Liver (tissue), 9 donors: ENCODE data around the gene HSF4. TPM values are rescaled to one million over a fixed set of nuclear protein-coding genes. Genes with fewer than 3 reads are reported as not detected.

Source experiments
- DNase-seq: peaks from one replicate; pipeline ENCODE4 v3.0.0-alpha.2; 2017; ENCODE audit warnings: low spot score
- H3K27ac ChIP-seq, 2 donors: one replicate each; pipeline ENCODE4 v1.7.0; 2013; ENCODE audit warnings: inconsistent platforms in 2 of 2, low read length in 2 of 2, control low read depth in 1 of 2, low read depth in 1 of 2, mild to moderate bottlenecking in 1 of 2
- H3K27me3 ChIP-seq, 4 donors: one replicate each; pipeline versions ENCODE4 v1.6.1 to v1.7.0; 2013; ENCODE audit warnings: low read length in 3 of 4, inconsistent platforms in 1 of 4, mild to moderate bottlenecking in 1 of 4, moderate library complexity in 1 of 4; ENCODE audit not compliant: control insufficient read depth in 4 of 4, insufficient read depth in 4 of 4
- H3K36me3 ChIP-seq, 4 donors: one replicate each; pipeline versions ENCODE4 v1.6.1 to v1.7.0; 2013; ENCODE audit warnings: low read length in 3 of 4, mild to moderate bottlenecking in 3 of 4, low read depth in 1 of 4, moderate library complexity in 1 of 4; ENCODE audit not compliant: control insufficient read depth in 4 of 4, insufficient read depth in 3 of 4
- H3K4me1 ChIP-seq, 4 donors: one replicate each; pipeline versions ENCODE4 v1.6.1 to v1.7.0; 2013; ENCODE audit warnings: low read length in 3 of 4, mild to moderate bottlenecking in 3 of 4, moderate library complexity in 1 of 4; ENCODE audit not compliant: control insufficient read depth in 4 of 4, insufficient read depth in 4 of 4
- H3K4me3 ChIP-seq, 3 donors: one replicate each; pipeline versions ENCODE4 v1.6.1 to v1.7.0; 2013; ENCODE audit warnings: low read length in 3 of 3, control low read depth in 1 of 3, low read depth in 1 of 3, mild to moderate bottlenecking in 1 of 3
- H3K9ac ChIP-seq, 2 donors: one replicate each; pipeline ENCODE4 v1.7.0; 2013; ENCODE audit warnings: low read length in 2 of 2, mild to moderate bottlenecking in 2 of 2, moderate library complexity in 2 of 2, control low read depth in 1 of 2, low read depth in 1 of 2
- H3K9me3 ChIP-seq, 4 donors: one replicate each; pipeline versions ENCODE4 v1.6.1 to v1.7.0; 2013; ENCODE audit warnings: low read length in 3 of 4; ENCODE audit not compliant: control insufficient read depth in 4 of 4
- CTCF ChIP-seq: fragments of 150-350 bp; IDR thresholded peaks from 2 replicates; pipeline ENCODE4 v1.5.1; 2017; ENCODE audit warnings: improper control_type of control experiment, low read depth, low read length; ENCODE audit not compliant: missing input control
- EGR1 ChIP-seq, 2 donors: IDR thresholded peaks; 2 replicates each; pipeline ENCODE4 v1.6.1; 2016 to 2018; ENCODE audit warnings: antibody characterized with exemption in 2 of 2, low read depth in 2 of 2
- GABPA ChIP-seq, 2 donors: IDR thresholded peaks in 1 of 2; conservative IDR thresholded peaks in 1 of 2; 2 replicates each; pipeline ENCODE4 v1.6.1; 2016; ENCODE audit warnings: antibody characterized with exemption in 2 of 2, mild to moderate bottlenecking in 1 of 2, moderate library complexity in 1 of 2
- HNF4A ChIP-seq, 2 donors: conservative IDR thresholded peaks; 2 replicates each; pipeline ENCODE4 v1.6.1; 2016; ENCODE audit warnings: antibody characterized with exemption in 2 of 2, mild to moderate bottlenecking in 2 of 2
- NR2F2 ChIP-seq: IDR thresholded peaks from 2 replicates; pipeline ENCODE4 v1.6.1; 2016; ENCODE audit warnings: antibody characterized with exemption
- RXRA ChIP-seq, 2 donors: IDR thresholded peaks; 2 replicates each; pipeline ENCODE4 v1.6.1; 2017 to 2018; ENCODE audit warnings: antibody characterized with exemption in 2 of 2, mild to moderate bottlenecking in 1 of 2
- SP1 ChIP-seq: IDR thresholded peaks from 2 replicates; pipeline ENCODE4 v1.6.1; 2018; ENCODE audit warnings: antibody characterized with exemption, mild to moderate bottlenecking
- YY1 ChIP-seq: IDR thresholded peaks from 2 replicates; pipeline ENCODE4 v1.6.1; 2016; ENCODE audit warnings: antibody characterized with exemption, mild to moderate bottlenecking
- WGBS: extraction: QIAGEN DNeasy Blood & Tissue Kit; methylation state at CpG from one replicate; pipeline ENCODE4 v1.1.7; 2013; 5-methylcytosine and 5-hydroxymethylcytosine counted together
- polyA plus RNA-seq, 2 donors: library from polyadenylated mRNA; stranded (reverse) in 1 of 2; unstranded in 1 of 2; fragments of 200-250 nt in 1 of 2; fragments of >200 nt in 1 of 2; fragmentation: Nextera tagmentation in 1 of 2; extraction: Ambion mirVana in 1 of 2; gene quantifications; one replicate each; pipeline versions ENCODE4 v1.2.1 to v1.2.3, GENCODE V29; 2013 to 2015
- total RNA-seq, 2 donors: library from RNA; depleted of rRNA; stranded (reverse); fragments of >200 nt; gene quantifications; one replicate each; pipeline ENCODE4 v1.2.3, GENCODE V29; 2014
- TF ChIP-seq, protein P1 (sequence below): IDR thresholded peaks from 2 replicates; pipeline ENCODE4 v1.6.1; 2016; ENCODE audit warnings: antibody characterized with exemption, mild to moderate bottlenecking
- TF ChIP-seq, protein P2 (sequence below): IDR thresholded peaks from 2 replicates; pipeline ENCODE4 v1.6.1; 2016; ENCODE audit warnings: antibody characterized with exemption
- donor health status: healthy.
- donor health status: healthy.
- donor health status: healthy.
- donor health status: healthy.
- donor health status: healthy.

HSF4 gene
- total and polyA plus RNA-seq, 4 donors = 0.42 to 5.1 (median 4.3) TPM

- Histone ChIP-seq H3K4me1 (peaks cover 18 to 40% (median 37%) of the 10 kb centered on the region in 4 donors), H3K36me3 (no peaks in the 10 kb centered on the region), H3K27me3 (no peaks in the 10 kb centered on the region), H3K9me3 (no peaks in the 10 kb centered on the region), H3K9ac (no peak overlapping the region), H3K27ac (no peak overlapping the region), H3K4me3 (no peak overlapping the region)
- peak; percentile 75 for TF ChIP-seq NR2F2
- TF ChIP-seq YY1 = no peak
- peak; percentile 85 to 90 for TF ChIP-seq RXRA (IDR thresholded peaks at IDR 0.05)
- TF ChIP-seq CTCF = peak; percentile 8
- TF ChIP-seq, protein P1, sequence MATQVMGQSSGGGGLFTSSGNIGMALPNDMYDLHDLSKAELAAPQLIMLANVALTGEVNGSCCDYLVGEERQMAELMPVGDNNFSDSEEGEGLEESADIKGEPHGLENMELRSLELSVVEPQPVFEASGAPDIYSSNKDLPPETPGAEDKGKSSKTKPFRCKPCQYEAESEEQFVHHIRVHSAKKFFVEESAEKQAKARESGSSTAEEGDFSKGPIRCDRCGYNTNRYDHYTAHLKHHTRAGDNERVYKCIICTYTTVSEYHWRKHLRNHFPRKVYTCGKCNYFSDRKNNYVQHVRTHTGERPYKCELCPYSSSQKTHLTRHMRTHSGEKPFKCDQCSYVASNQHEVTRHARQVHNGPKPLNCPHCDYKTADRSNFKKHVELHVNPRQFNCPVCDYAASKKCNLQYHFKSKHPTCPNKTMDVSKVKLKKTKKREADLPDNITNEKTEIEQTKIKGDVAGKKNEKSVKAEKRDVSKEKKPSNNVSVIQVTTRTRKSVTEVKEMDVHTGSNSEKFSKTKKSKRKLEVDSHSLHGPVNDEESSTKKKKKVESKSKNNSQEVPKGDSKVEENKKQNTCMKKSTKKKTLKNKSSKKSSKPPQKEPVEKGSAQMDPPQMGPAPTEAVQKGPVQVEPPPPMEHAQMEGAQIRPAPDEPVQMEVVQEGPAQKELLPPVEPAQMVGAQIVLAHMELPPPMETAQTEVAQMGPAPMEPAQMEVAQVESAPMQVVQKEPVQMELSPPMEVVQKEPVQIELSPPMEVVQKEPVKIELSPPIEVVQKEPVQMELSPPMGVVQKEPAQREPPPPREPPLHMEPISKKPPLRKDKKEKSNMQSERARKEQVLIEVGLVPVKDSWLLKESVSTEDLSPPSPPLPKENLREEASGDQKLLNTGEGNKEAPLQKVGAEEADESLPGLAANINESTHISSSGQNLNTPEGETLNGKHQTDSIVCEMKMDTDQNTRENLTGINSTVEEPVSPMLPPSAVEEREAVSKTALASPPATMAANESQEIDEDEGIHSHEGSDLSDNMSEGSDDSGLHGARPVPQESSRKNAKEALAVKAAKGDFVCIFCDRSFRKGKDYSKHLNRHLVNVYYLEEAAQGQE = no peak
- TF ChIP-seq GABPA (IDR thresholded peaks at IDR 0.05 in 1 of 2, conservative IDR thresholded peaks at IDR 0.05 in 1 of 2) = peak in 1 of 2 donors; percentile 55
- peak; percentile 47 for TF ChIP-seq SP1
- TF ChIP-seq HNF4A (conservative IDR thresholded peaks at IDR 0.05) = peak; percentile 43 to 66
- WGBS = 71% methylated on average over 25 of the region's 25 CpGs
- no peak for DNase-seq
Measured at GRCh38 chr16:67210069-67210937, 45.8 kb downstream of the HSF4 start.

- H3K9ac ChIP-seq = no peak overlapping the region
- no peak for DNase-seq
- peaks cover 16 to 40% (median 35%) of the 10 kb centered on the region in 4 donors for H3K4me1 ChIP-seq
- H3K36me3 ChIP-seq = no peaks in the 10 kb centered on the region
- H3K9me3 ChIP-seq = no peaks in the 10 kb centered on the region
- no peak overlapping the region for H3K27ac ChIP-seq
- TF ChIP-seq HNF4A (conservative IDR thresholded peaks at IDR 0.05) (no peak), EGR1 (IDR thresholded peaks at IDR 0.05; ENCODE audit: low read depth in 2 of 2) (no peak), RXRA (IDR thresholded peaks at IDR 0.05) (no peak), NR2F2 (no peak)
- TF ChIP-seq, protein P2, sequence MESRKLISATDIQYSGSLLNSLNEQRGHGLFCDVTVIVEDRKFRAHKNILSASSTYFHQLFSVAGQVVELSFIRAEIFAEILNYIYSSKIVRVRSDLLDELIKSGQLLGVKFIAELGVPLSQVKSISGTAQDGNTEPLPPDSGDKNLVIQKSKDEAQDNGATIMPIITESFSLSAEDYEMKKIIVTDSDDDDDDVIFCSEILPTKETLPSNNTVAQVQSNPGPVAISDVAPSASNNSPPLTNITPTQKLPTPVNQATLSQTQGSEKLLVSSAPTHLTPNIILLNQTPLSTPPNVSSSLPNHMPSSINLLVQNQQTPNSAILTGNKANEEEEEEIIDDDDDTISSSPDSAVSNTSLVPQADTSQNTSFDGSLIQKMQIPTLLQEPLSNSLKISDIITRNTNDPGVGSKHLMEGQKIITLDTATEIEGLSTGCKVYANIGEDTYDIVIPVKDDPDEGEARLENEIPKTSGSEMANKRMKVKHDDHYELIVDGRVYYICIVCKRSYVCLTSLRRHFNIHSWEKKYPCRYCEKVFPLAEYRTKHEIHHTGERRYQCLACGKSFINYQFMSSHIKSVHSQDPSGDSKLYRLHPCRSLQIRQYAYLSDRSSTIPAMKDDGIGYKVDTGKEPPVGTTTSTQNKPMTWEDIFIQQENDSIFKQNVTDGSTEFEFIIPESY = no peak
- no peaks in the 10 kb centered on the region for H3K27me3 ChIP-seq
- no peak overlapping the region for H3K4me3 ChIP-seq
- WGBS = 95% methylated on average over 7 of the region's 7 CpGs
Measured at GRCh38 chr16:67211674-67212073, 47.1 kb downstream of the HSF4 start.
